GM18861 (cell line): ENCODE measurements around the gene TBX5.

Source experiments
- ATAC-seq: cut with Tn5 transposase; IDR thresholded peaks from one replicate; pipeline ENCODE4 v1.9.1; 2021; ENCODE audit not compliant: unreplicated experiment

The TBX5 gene

DNA sequence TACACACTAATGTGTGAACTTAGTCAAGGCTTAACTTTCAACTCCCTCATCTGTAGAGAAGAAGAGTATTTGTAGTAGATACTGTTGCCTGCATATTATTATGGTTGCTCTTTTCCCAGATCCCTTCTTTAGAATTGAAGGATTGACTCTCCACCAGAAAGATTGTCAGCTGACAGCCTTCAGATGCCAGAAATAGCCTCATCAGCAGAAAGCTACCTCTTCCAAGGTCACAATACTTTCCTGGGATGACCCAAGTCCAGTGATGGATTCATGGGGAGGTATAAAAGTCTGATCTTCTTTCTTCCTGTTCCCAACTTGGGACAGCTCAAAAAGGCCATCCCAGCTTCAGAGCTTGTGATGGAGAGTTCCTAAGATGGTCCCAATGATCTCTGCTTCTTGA is 78.2 kb downstream of the TBX5 start:
- ATAC-seq, result no peak

DNA sequence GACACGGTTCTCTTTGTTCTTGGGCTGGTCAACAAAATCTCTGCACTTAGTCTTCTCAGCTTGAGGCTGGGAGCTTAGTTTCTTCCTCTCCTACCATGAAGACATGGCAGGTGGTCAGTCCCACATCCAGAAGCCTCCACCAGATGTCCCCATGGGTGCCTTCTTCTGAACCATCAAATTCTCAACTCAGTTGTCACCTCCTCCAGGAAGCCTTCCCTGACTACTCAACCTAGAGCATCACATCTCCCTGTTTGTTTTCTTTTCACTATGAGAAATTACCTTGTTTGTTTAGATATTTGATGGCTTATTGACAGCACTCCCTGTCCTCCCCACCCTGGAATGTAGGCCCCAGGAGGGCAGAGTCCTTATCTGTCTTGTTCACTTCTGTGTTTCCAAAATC is 84.4 kb downstream of the TBX5 start:
- ATAC-seq, result no peak

DNA sequence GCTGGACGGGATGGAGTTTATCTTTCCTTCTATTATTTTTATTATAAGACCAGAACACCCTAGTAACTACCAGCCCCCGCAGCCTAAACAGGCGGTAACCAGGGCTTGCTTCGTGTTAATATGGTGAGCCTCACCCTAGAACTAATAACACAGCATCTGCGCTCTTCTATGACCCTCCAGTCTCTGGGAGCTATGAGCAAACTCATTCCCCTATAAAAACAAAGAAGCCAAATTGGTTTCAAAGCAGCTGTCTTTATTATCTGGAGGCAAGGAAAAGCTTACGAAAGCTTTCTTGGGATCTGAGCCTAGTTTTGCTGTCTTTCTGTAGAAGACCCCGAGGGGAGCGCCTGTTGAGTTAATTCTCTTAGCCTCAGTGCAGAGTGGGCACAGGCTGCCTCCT is 85.0 kb downstream of the TBX5 start:
- no peak for ATAC-seq

DNA sequence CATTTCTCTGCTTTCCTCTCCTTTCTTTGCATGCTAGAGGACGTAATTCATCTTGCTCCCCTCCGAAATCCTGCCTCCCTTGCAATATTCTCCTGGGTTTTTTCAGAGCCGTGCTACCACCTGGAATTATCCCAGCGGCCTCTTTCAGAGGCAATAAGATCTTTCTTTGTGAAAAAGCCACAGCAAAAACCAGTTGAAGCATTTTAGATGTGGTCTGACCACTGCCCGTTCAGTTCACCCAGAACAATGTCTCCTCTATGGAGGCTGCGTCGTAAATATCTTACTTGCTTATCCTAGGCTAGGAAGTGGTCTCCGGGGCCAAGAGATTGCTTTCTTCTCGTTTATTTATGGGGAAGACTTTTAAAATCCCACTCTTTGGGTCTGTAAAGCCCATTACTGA is 85.8 kb downstream of the TBX5 start:
- no peak for ATAC-seq

DNA sequence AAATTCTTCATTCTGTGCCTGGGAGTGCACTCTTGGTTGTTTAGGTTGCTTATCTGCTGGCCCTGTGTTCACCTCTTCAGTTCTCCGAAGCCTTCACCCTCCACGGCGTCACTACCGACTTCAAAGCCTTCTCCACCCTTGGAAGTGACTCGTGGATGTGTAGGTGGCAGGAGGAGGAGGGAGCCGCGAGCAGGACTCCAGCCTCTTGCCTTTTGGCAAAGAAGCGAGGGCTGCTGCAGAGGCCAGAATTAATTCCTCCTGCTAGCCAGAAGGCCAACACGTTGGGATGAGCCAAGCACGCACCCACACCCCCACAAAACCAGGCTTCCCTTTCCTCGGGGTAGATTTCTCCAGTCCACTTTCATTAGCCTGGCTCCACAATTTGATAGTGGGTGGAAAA is 86.5 kb downstream of the TBX5 start:
- no peak for ATAC-seq

DNA sequence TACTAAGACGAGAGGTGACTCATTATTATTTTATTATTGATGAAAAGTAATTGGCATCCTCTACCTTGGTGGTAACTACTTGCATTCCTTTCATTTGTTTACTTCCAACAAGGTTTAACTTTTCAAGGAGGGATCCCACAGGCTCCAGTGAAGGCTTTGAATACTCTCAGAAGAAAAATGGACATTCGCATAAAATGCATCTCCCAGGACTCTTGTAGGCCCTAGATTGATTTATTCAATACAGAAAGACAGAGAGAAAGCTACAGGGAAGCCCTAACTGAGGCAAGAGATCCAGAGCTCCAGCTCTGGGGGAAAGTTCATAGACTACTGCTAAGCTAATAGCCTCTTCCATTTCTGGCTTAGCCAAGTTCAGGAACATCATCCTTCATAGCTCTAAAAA is 87.0 kb downstream of the TBX5 start:
- no peak for ATAC-seq

DNA sequence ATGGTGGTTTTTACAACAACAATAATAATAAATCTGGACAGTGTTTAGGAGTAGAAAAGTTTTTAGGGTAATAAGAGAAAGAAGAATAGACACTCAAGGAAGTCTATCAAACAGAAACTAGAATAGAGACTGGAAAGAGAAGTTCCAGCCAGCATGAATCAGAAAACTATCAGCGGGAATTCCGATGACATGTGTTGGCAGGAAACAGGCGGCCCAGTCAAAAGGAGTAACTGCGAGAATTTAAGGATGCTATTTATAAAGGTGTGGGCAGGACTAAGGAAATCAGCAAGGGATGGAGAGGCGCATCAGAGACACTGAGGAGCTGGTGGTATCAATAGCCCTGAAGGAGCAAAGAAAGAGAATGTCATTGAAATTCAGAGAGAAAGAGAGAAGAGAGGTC is 89.9 kb downstream of the TBX5 start:
- ATAC-seq, result no peak

DNA sequence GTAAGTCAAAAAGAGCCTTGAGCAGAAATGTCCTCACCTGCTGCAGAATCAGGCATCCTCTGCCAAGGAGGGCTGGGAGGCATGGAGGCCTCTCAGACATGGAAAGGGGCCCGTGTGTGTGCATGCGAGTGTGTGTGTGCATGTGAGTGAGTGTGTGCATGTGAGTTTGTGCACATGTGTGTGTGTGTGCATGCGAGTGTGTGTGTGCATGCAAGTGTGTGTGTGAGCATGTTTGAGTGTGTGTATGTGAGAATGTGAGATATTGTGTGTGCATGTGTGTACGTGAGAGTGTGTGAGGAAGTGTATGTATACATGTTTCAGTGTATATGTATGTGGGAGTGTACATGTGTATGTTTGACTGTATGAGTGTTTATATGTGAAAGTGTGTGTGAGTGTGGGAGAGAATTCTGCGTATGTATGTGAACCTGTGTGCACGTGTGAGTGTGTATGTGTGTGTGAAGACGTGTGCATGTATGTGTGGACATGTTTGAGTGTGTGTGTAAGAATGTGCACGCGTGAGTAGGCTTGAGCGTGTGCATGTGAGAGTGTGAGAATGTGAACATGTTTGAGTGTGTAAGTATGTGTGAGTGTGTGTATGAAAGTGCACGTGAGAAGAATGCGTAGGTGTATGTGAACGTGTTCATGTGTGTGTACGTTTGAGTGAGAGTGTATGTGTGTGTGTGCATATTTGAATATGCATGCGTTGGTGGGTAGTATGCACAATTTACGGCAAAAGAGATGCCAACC is 90.8 kb downstream of the TBX5 start:
- ATAC-seq, result no peak

DNA sequence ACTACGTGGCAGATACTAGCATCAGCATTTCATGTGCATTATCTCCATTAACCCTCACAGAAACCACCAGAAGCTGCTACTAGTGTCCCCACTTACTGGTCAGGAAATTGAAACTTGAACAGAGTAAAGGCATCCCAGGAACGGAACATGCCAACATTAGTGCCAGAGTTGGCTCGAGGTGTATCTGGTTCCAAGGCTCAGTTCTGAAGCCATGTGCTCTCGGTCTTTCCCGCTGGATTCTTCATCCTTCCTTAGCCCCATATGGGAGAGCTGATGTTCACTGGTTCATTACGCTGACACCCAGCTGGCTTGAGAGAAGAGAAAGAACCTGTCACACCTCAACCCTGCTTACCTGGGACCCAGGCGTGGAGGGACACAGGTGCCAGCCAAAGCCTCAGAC is 91.5 kb downstream of the TBX5 start:
- no peak for ATAC-seq

DNA sequence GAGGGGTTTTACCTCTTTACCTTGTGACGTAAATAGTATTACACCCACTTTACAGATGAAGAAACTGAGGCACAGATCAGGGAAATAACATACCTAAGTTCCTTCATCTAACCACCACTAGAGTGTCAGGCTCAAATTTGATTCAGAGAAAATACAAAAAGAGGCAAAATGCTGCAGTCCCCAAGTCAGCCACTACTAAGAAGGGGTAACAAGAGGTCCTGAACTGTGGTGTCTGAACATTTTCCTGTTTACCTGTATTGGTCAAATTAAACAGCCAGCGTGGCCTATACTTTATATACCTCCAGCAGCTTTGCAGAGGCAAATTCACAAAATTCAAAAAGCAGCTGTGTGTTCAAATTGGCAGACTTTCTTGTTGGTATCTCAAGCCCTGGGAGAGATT is 92.0 kb downstream of the TBX5 start:
- no peak for ATAC-seq

DNA sequence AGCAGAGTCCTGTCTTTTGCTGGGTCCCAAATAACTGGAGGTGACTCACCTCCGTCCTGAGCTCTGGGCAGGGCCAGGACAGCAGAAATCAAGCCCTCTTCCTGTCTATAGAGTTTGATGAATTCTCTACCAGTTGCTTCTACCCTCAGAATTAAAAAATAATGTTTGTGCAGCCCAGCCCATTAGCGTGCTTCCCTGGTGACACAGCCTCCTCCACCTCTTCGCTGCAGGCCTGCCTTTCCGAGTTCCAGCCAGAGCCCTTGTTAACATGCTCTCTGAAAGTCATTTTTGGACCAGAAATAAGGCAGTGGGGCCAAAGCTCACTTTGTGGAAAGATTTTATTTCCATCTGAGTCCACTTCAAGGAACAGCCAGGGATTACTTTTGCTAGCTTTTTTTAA is 94.0 kb downstream of the TBX5 start:
- ATAC-seq, result no peak

DNA sequence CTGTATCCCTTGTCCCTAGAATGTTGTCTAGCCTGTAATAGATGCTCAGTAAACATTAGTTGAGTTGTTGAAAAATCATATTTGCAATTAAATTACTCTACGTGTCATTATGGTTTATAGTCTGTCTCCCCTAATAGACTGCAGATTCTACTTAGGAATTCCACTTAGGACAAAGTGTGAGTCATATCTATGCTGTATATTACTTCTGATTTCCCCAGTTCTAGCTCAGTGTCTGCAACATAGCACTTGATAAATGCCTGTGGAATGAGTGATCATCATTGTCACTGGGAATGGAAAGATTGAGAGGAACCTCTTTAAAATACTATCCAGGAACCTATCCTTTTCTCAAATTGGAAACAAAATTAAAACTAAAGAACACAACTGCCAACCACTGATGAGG is 99.3 kb downstream of the TBX5 start:
- no peak for ATAC-seq

DNA sequence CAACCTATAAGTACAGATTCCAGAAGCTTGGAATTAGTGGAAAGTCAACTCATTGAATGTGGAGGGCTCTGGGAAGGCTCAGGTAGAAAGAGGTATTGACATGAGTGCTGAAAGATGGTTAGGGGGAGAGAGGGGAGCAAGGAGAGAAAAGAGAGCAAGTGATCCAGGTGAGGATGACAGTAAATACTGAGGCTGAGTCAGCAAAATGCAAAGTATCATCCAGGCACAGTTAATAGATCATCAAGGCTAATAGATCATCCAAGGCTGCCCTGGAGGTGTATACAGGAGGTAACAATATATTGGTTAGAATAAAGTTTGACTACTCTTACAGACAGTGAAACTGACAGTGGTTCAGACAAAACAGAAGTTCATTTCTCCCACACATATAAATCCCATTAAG is 100.5 kb downstream of the TBX5 start:
- ATAC-seq, result no peak
